ENCODE results near the gene PLXNA2.

Gene PLXNA2

DNA sequence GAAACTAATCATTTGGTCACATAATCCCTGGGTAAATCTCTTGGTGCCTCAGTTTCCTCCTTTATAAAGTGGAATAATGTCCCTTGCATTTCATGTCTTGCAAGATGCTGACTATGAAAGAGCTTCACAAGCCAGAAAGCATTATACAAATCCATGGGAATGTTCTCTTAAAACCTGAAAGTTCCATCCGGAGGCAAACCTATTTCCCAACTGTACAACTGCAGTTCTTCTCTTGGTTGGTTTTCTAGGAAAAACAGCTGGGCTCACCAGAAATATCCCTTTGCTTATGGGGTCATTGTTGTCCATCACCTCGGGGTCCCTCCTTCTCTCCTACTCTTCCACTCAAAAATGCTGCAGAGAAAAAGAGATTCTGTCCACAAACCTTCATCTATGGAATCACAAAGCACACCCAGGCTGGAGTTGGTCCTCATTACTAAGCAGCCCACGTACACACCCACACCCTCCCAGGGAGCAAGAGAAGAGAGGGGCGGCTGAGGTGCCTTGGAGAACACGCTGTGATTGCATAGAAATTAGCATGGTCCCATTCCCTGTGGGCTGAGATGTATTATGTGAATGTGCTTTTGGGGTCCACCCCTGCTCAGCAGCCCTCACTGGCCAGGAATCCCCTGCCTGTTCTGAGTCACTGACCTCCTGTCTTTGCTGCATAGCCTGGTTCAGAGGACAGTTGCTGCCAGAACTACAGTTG is 5.0 kb upstream of the PLXNA2 start:
- H2AK5ac ChIP-seq (ENCODE audit: low read length) = peak overlapping the region; percentile 32
- no peak overlapping the region for H2BK120ac ChIP-seq (ENCODE audit: low read depth, low read length)
- no peak overlapping the region for H2BK5ac ChIP-seq (ENCODE audit: low read length)
- H3K18ac ChIP-seq (ENCODE audit: low read length) = no peak overlapping the region
- H3K9ac ChIP-seq (ENCODE audit: low read length) = no peak overlapping the region
- no peak overlapping the region for H4K5ac ChIP-seq (ENCODE audit: low read length)
- no peaks in the 10 kb centered on the region for H3K79me2 ChIP-seq (ENCODE audit: control insufficient read depth, insufficient read depth, low read length)
- H3K36me3 ChIP-seq (ENCODE audit: control insufficient read depth, insufficient read depth, low read length) = no peaks in the 10 kb centered on the region
- no peak overlapping the region for H3K4me2 ChIP-seq (ENCODE audit: low read length)
- no peak overlapping the region for H3K4ac ChIP-seq (ENCODE audit: low read depth, low read length)
- no peaks in the 10 kb centered on the region for H3K27me3 ChIP-seq (ENCODE audit: insufficient read depth, low read length, poor library complexity)
- H3K56ac ChIP-seq (ENCODE audit: low read length) = peak overlapping the region; percentile 8
- H3K23ac ChIP-seq (ENCODE audit: low read length) = no peak overlapping the region
- H3K27ac ChIP-seq (ENCODE audit: low read depth, low read length) = no peak overlapping the region
- H3K4me3 ChIP-seq (ENCODE audit: low read length) = no peak overlapping the region
- H4K8ac ChIP-seq (ENCODE audit: low read depth, low read length) = no peak overlapping the region
- WGBS (ENCODE audit: extremely low coverage, insufficient coverage, low lambda C conversion rate) = no CpG with 5 or more reads among the region's 5 CpGs
- H2BK15ac ChIP-seq (replicated peaks; ENCODE audit: low read depth) = no peak overlapping the region
- DNase-seq = no peak
- H3K4me1 ChIP-seq (ENCODE audit: control insufficient read depth, low read depth, low read length) = peaks cover 8% of the 10 kb centered on the region
- no peaks in the 10 kb centered on the region for H3K79me1 ChIP-seq (ENCODE audit: low read length)

DNA sequence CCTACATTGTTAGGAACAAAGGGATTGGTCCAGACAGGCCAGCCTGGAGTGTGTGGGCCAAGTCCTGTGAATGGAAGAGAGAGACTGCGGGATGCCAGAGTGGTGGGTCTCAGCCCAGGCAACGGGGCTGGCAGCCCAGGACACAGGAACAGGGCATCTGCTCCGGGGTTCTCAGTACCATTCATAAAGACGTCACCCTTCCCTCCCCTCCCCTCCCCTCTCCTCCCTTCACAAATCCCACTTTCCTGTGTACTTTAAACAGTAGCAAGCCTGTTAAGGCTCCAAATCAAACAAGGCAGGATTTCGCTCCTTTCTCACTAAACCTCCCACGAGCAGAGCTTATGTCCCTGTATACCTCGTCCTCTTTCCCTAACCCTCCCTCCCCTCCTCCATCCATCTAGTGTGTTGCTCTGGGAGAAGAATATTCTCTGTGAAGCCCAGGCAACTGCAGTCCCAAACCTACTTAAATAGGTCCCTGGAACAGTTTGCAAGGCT is 4.2 kb upstream of the PLXNA2 start:
- Histone ChIP-seq H3K18ac (ENCODE audit: low read length) (no peak overlapping the region), H3K27ac (ENCODE audit: low read depth, low read length) (no peak overlapping the region), H2AK5ac (ENCODE audit: low read length) (peak overlapping the region; percentile 11), H3K27me3 (ENCODE audit: insufficient read depth, low read length, poor library complexity) (no peaks in the 10 kb centered on the region), H4K8ac (ENCODE audit: low read depth, low read length) (no peak overlapping the region), H3K4ac (ENCODE audit: low read depth, low read length) (no peak overlapping the region), H2BK120ac (ENCODE audit: low read depth, low read length) (no peak overlapping the region), H3K4me3 (ENCODE audit: low read length) (no peak overlapping the region), H3K79me2 (ENCODE audit: control insufficient read depth, insufficient read depth, low read length) (peaks cover 7% of the 10 kb centered on the region), H2BK15ac (replicated peaks; ENCODE audit: low read depth) (no peak overlapping the region), H3K4me1 (ENCODE audit: control insufficient read depth, low read depth, low read length) (peaks cover 8% of the 10 kb centered on the region), H3K23ac (ENCODE audit: low read length) (no peak overlapping the region), H3K79me1 (ENCODE audit: low read length) (no peaks in the 10 kb centered on the region), H3K36me3 (ENCODE audit: control insufficient read depth, insufficient read depth, low read length) (no peaks in the 10 kb centered on the region), H3K56ac (ENCODE audit: low read length) (no peak overlapping the region), H4K5ac (ENCODE audit: low read length) (no peak overlapping the region), H3K4me2 (ENCODE audit: low read length) (no peak overlapping the region), H3K9ac (ENCODE audit: low read length) (no peak overlapping the region), H2BK5ac (ENCODE audit: low read length) (no peak overlapping the region)
- DNase-seq = no peak
- WGBS (ENCODE audit: extremely low coverage, insufficient coverage, low lambda C conversion rate) = no CpG with 5 or more reads among the region's 7 CpGs

DNA sequence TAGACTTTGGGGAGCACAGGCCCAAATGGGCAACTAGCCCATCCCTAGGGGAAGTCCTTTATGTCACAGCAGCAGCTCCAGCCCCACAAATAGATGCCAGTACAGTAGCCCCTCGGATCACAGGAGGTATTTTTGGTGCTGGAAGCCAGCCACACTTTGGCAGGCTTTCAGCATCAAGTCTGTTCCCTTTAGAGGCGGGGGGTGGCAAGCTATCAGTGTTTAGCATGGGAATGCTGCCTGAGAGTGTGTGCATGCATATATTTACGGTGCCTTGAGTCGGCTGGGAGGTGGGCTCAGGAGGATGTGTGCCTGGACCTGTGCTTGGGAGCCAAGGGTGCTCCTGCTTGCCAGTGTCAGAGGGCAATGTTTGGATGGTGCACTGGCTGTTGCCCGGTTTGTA is 3.5 kb upstream of the PLXNA2 start:
- no peak overlapping the region for H4K8ac ChIP-seq (ENCODE audit: low read depth, low read length)
- no CpG with 5 or more reads among the region's 5 CpGs for WGBS (ENCODE audit: extremely low coverage, insufficient coverage, low lambda C conversion rate)
- H3K4ac ChIP-seq (ENCODE audit: low read depth, low read length) = no peak overlapping the region
- H3K18ac ChIP-seq (ENCODE audit: low read length) = no peak overlapping the region
- no peak overlapping the region for H2BK5ac ChIP-seq (ENCODE audit: low read length)
- DNase-seq = no peak
- no peak overlapping the region for H3K27ac ChIP-seq (ENCODE audit: low read depth, low read length)
- no peak overlapping the region for H3K56ac ChIP-seq (ENCODE audit: low read length)
- H3K4me3 ChIP-seq (ENCODE audit: low read length) = no peak overlapping the region
- H3K4me1 ChIP-seq (ENCODE audit: control insufficient read depth, low read depth, low read length) = peaks cover 4% of the 10 kb centered on the region
- H2BK120ac ChIP-seq (ENCODE audit: low read depth, low read length) = no peak overlapping the region
- H3K79me2 ChIP-seq (ENCODE audit: control insufficient read depth, insufficient read depth, low read length) = peaks cover 13% of the 10 kb centered on the region
- no peaks in the 10 kb centered on the region for H3K79me1 ChIP-seq (ENCODE audit: low read length)
- no peak overlapping the region for H3K4me2 ChIP-seq (ENCODE audit: low read length)
- H2AK5ac ChIP-seq (ENCODE audit: low read length) = no peak overlapping the region
- H3K23ac ChIP-seq (ENCODE audit: low read length) = no peak overlapping the region
- H3K9ac ChIP-seq (ENCODE audit: low read length) = no peak overlapping the region
- peaks cover 2% of the 10 kb centered on the region for H3K27me3 ChIP-seq (ENCODE audit: insufficient read depth, low read length, poor library complexity)
- H3K36me3 ChIP-seq (ENCODE audit: control insufficient read depth, insufficient read depth, low read length) = no peaks in the 10 kb centered on the region
- H4K5ac ChIP-seq (ENCODE audit: low read length) = no peak overlapping the region
- H2BK15ac ChIP-seq (replicated peaks; ENCODE audit: low read depth) = no peak overlapping the region

DNA sequence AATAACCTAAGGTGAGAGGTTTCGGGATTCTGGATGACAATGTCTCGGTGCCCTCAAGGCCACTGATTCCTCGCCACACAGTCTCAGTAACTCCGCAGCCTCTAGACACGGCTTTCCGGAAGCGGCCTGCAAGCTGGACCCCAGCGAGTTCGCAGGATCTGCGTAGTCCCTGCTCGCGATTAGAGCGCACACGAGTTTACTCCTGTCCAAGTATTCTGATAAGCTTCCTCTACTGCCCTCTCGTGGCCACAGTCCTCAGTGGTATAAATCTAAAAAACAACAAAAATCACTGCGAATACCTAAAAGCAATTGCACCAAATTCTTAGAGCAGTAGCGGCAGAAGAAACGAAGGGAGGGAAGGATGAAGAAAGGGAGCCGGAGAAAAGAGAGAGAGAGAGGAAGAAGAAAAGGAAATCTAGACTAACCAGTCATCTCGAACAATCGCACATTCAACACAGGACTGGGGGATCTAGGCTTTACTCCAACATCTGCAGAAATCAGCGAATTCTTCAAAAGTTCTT is 1.1 kb upstream of the PLXNA2 start:
- Histone ChIP-seq H3K27ac (ENCODE audit: low read depth, low read length) (no peak overlapping the region), H3K4me3 (ENCODE audit: low read length) (no peak overlapping the region), H2BK120ac (ENCODE audit: low read depth, low read length) (no peak overlapping the region), H3K4ac (ENCODE audit: low read depth, low read length) (no peak overlapping the region), H3K27me3 (ENCODE audit: insufficient read depth, low read length, poor library complexity) (peaks cover 3% of the 10 kb centered on the region), H3K23ac (ENCODE audit: low read length) (no peak overlapping the region), H3K9ac (ENCODE audit: low read length) (peak overlapping the region; percentile 44), H2BK5ac (ENCODE audit: low read length) (peak overlapping the region; percentile 31), H3K18ac (ENCODE audit: low read length) (no peak overlapping the region), H2BK15ac (replicated peaks; ENCODE audit: low read depth) (no peak overlapping the region), H3K4me1 (ENCODE audit: control insufficient read depth, low read depth, low read length) (peaks cover under 1% of the 10 kb centered on the region), H3K36me3 (ENCODE audit: control insufficient read depth, insufficient read depth, low read length) (no peaks in the 10 kb centered on the region), H4K5ac (ENCODE audit: low read length) (no peak overlapping the region), H3K79me1 (ENCODE audit: low read length) (peaks cover 8% of the 10 kb centered on the region), H2AK5ac (ENCODE audit: low read length) (no peak overlapping the region), H3K56ac (ENCODE audit: low read length) (peak overlapping the region; percentile 46), H3K79me2 (ENCODE audit: control insufficient read depth, insufficient read depth, low read length) (peaks cover 37% of the 10 kb centered on the region), H4K8ac (ENCODE audit: low read depth, low read length) (no peak overlapping the region), H3K4me2 (ENCODE audit: low read length) (peak overlapping the region; percentile 80)
- WGBS (ENCODE audit: extremely low coverage, insufficient coverage, low lambda C conversion rate) = no CpG with 5 or more reads among the region's 22 CpGs
- peak; percentile 94 for DNase-seq

DNA sequence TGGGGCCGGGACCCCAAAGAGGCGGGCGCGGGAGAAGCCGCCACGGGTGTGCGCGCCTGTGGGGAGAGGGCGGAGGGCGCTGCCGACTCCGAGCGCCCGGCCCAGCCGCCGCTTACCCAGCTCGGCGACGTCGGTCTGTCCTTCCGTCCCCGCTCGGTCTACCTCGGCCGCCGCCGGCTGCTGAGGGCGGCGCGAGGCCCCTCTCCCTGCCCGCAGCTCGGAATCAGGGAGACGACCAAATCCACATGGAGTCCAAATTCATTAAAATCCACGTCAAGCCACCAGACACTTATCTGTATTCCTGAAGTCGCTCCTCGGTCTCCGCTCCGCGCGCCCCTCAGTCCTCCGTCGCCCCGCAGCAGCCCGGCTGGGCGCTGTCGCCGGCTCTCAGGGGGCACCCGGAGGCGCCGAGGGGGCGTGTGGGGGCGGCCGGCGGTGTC is 637 bp downstream of the PLXNA2 start:
- Histone ChIP-seq H3K79me2 (ENCODE audit: control insufficient read depth, insufficient read depth, low read length) (peaks cover 51% of the 10 kb centered on the region), H3K79me1 (ENCODE audit: low read length) (peaks cover 15% of the 10 kb centered on the region), H3K4me1 (ENCODE audit: control insufficient read depth, low read depth, low read length) (peaks cover 9% of the 10 kb centered on the region), H3K23ac (ENCODE audit: low read length) (peak overlapping the region; percentile 48), H2BK15ac (replicated peaks; ENCODE audit: low read depth) (peak overlapping the region; percentile 48), H4K8ac (ENCODE audit: low read depth, low read length) (no peak overlapping the region), H2BK5ac (ENCODE audit: low read length) (peak overlapping the region; percentile 22), H3K27ac (ENCODE audit: low read depth, low read length) (peak overlapping the region; percentile 79), H3K4me2 (ENCODE audit: low read length) (peak overlapping the region; percentile 77), H2AK5ac (ENCODE audit: low read length) (no peak overlapping the region), H3K56ac (ENCODE audit: low read length) (peak overlapping the region; percentile 93), H3K4me3 (ENCODE audit: low read length) (peak overlapping the region; percentile 87), H3K27me3 (ENCODE audit: insufficient read depth, low read length, poor library complexity) (peaks cover 3% of the 10 kb centered on the region), H3K4ac (ENCODE audit: low read depth, low read length) (peak overlapping the region; percentile 81), H2BK120ac (ENCODE audit: low read depth, low read length) (peak overlapping the region; percentile 83), H4K5ac (ENCODE audit: low read length) (no peak overlapping the region), H3K36me3 (ENCODE audit: control insufficient read depth, insufficient read depth, low read length) (no peaks in the 10 kb centered on the region), H3K18ac (ENCODE audit: low read length) (peak overlapping the region; percentile 91), H3K9ac (ENCODE audit: low read length) (peak overlapping the region; percentile 92)
- no CpG with 5 or more reads among the region's 54 CpGs for WGBS (ENCODE audit: extremely low coverage, insufficient coverage, low lambda C conversion rate)
- DNase-seq = no peak

All from mesendoderm (in vitro differentiated cells).